Right forelimb (tissue), 1 donor: Measurements from ENCODE around the gene MYLK3.
"Not testable (repeated sequence)": the region's sequence is repeated elsewhere in the genome, so short reads cannot be mapped to it uniquely, and the experiment has no call there.

ENCODE experiments used
- DNase-seq: peaks from one replicate; pipeline ENCODE4 v3.0.0-alpha.2; 2018

Gene MYLK3

GRCh38 chr16:46747777-46748651 is at the start of gene MYLK3:
Gene MYLK3, minus strand, starts transcription at chr16:46748344. Its CDS starts 151 bp downstream, at chr16:46748193.
- no peak for DNase-seq

DNA sequence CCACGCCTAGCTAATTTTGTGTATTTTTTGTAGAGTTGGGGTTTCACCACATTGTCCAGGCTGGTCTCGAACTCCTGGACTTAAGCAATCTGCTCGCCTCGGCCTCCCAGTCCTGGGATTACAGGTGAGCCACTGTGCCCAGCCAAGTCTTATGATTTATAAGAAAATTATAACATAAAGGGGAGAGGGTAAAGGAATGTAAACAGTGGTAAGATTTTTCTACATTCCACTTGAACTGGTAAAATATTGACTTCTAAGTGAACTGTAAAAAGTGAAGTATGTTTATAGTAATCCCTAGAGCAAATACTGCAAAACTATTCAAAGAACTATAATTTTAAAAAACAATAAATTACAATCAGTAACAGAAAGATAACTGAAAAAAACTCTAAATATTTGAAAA is 49.4 kb upstream of the MYLK3 start:
- no peak for DNase-seq

- no peak for DNase-seq
These were observed 48.7 kb upstream of the MYLK3 start for GRCh38 chr16:46796764-46797269.

DNA sequence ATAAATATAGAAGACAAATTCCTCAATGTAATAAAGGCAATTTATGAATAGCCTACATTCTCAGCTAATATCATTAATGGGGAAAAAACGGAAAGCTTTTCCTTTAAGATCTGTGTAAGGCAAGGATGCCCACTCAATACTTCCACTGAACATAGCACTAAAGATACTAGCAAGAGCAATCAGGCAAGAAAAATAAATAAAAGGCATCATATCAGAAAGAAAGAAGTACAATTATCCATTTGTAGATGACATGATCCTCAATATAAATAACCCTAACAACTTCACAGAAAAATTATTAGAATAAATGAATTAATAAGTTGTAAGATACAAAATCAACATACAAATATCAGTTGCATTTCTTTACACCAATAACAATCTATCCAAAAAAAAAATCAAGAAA is 45.7 kb upstream of the MYLK3 start:
- DNase-seq, result no peak

DNA sequence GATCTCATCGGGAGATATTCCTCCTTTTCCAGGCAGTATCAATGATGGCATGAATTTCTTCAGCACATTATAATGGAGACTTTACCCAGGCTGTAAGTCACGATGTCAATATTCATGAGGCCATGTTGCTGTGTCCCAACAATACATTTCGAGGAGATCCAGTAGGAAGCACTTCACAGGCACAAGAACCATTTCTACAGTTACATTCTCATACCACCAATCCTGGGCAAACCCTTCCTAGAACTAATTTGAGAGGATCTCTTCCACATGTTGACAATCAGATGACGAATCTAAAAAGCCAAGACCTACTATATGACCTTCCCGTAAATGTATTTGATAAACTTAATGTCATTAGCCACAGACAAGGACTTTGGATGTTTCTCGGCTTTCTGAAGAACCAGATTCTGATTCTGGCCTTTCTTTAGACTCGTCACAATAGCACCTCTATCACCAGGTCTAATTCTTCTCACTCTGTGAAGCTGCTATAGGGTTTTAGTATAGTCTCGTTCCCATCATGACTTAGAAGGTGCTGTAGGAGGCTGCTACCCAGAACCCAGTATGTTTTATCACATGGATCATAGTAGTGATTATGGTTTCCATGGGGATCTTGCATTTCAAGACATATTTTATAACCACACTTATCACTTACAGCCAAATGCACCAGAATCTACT is 42.6 kb upstream of the MYLK3 start:
- DNase-seq, result no peak

DNA sequence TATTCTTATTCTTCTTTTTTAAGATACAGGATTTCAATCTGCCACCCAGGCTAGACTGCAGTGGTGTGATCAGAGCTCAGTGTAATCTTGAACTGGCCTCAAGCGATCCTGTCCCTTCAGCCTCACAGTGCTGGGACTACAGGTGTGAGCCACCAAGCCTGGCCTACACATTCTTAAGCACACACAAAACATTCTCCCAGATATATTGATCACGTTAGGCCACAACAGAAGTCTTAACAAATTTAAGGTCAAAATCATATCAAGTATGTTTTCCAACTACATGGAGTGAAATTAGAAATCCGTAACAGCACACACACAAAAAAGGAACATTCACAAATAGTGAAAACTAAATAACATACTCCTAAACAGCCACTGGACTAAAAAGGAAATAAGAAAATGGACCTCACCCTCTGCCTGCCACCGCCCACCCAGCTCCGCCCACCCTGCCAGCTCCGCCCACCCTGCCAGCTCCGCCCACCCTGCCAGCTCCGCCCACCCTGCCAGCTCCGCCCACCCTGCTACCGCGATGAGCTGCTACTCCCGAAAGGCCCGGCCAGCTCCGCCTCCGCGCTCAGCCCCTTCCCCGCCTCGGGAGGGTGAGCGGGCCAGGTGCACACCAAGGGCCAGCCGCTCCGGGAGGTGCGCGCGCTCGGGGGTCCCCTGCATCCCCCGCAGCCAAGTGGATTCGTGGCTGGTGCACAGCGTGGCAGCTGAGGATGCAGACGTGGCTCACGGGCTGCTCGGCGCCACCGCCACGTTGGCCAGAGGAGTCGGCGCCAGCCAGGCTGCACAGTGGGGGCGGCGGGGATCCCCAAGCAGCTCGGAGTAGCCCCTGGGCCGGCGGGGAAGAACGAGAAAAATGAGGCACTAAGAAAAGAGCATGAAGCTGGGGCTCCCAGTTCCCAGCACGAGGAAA is 41.6 kb upstream of the MYLK3 start:
- peak; percentile 70 for DNase-seq

DNA sequence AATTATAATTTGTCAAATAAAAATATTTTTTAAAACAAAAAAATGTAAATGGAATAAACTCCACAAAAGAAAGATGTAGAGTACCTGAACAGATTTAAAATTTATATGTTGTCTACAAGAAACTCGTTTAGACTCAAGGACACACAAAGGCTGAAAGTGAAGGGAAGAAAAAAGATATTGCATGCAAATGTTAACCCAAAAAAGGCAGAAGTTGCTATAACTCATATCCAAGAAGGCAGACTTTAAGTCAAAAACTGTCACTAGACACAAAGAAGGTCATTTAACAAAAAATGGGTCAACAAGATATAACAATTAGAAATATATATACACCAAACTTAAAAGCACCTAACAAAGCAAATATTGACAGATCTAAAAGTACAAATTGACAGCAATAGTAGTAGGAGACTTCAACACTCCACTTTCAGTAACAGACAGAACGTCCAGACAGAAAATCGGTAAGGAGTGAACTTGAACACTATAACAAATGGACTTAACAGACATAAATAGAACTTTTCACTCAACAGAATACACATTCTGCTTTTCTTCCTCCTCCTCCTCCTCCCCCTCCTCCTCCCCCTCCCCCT is 40.8 kb upstream of the MYLK3 start:
- DNase-seq, result no peak

- no peak for DNase-seq
These were observed 39.8 kb upstream of the MYLK3 start for GRCh38 chr16:46787909-46788308.

- DNase-seq, result no peak
These were observed 37.1 kb upstream of the MYLK3 start for GRCh38 chr16:46785076-46785845.

DNA sequence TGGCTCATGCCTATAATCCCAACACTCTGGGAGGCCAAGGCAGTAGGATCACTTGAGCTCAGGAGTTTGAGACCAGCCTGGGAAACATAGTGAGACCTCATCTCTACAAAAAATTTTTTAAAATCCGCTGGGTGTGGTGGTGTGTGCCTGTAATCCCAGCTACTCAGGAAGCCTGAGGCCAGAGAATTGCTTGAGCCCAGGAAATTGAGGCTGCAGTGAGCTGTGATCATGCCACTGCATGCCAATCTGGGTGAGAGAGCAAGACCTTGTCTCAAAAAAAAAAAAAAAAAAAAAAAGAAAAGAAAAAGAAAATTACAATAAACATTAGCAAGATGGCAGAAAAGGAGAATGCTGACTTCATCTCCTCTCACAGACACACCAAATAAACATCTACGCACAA is 36.4 kb upstream of the MYLK3 start:
- DNase-seq, result not testable (repeated sequence)

- no peak for DNase-seq
These were observed 35.7 kb upstream of the MYLK3 start for GRCh38 chr16:46783800-46784199.

DNA sequence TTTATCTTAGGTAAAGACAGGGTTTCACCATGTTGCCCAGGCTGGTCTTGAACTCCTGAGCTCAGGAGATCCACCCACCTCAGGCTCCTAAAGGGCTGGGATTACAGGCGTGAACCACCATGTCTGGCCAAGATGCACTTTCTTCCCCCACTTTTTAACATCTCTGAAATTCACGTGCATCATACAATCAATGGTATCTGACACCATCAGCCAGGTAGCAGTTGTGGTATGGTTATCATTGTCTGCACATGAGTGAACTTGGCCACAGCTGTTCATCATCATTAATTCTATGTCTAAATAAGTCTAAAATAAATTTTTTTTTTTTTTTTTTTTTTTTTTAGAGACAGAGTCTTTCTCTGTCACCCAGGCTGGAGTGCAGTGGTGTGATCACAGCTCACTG is 34.2 kb upstream of the MYLK3 start:
- DNase-seq, result no peak

- DNase-seq, result no peak
These were observed 29.7 kb upstream of the MYLK3 start for GRCh38 chr16:46777804-46778203.

GRCh38 chr16:46775214-46775613 is 27.1 kb upstream of the MYLK3 start:
- DNase-seq, result no peak

GRCh38 chr16:46774743-46775177 is 26.6 kb upstream of the MYLK3 start:
- no peak for DNase-seq

DNA sequence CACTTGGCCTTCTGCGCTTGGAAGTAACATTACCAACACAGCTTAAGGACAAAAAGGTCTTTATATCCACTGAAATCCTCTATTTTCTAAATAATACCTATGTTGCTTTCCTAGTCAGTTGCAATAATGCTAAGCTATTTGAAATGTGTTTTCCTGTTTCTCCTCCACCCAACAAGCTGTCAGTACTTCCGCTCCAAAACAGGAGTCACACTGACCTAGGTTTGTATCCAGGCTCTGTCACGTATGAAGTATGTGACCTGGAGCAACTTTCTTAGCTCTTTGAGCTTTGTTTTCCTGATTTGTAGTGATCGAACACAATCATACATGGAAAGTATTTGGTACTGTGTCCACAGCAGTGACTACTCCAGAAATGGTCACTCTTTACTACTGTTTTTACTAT is 24.3 kb upstream of the MYLK3 start:
- no peak for DNase-seq

GRCh38 chr16:46768809-46769208 is 20.7 kb upstream of the MYLK3 start:
- no peak for DNase-seq

GRCh38 chr16:46765050-46765449 is 16.9 kb upstream of the MYLK3 start:
- no peak for DNase-seq

DNA sequence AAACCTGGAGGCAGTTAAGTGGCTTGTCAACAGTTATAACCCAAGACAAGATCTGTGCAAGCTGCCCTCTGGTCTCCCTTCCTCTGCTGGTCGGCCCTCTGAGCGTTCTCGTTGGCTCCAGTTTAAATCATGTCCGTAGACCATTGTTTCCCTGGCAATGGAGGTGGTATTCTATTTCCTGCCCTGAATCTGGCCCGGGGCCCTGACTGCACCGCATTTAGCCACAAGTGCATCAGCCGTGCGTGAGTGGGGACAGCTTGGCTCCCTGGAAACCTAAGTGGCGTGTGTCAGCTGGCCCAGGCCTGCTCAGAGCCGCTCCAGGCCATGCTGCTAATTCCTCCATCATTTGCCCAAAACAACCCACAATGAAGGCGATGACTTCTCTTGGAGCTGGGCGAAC is 15.0 kb upstream of the MYLK3 start:
- no peak for DNase-seq

GRCh38 chr16:46762583-46762982 is 14.4 kb upstream of the MYLK3 start:
- DNase-seq, result no peak

DNA sequence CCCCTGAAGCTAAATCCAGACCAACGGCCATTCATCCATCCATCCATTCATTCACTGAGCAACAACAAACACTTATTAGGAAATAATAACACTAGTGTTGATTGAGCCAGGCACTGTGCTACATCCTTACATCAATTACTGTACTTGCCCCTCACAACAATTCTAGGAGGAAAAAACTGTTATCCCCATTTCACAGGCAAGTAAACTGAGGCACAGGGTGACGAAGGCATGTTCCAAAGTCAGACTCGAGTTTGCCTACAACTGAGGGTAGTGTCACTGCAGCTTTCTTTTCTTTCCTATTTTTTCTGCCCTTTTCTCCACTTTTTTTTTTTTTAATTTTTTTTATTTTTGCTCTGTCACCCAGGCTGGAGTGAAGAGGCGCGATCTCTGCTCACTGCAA is 11.2 kb upstream of the MYLK3 start:
- no peak for DNase-seq
